GM12878 (cell line): ENCODE results near the gene PTPDC1. TPM values are rescaled to one million over a fixed set of nuclear protein-coding genes. Genes with fewer than 3 reads are reported as not detected.

ENCODE experiments used
- ATAC-seq: fragments of 200-7000 bp; cut with Tn5 transposase; 3 replicates; pipeline ENCODE4 v1.9.1; 2020; ENCODE audit warnings: mild to moderate bottlenecking, moderate library complexity
- BruUV-seq: library from RNA; stranded (reverse); fragments of 400-500 nt; replicated peaks from 2 replicates; lab custom pipeline; 2021; lab: Mats Ljungman, UMichigan
- CTCF ChIA-PET: fragments of 300-600 bp; sonication (Branson Sonifier 250); formaldehyde crosslinking; extraction: SDS; loops from one replicate; lab custom pipeline; 2021; ENCODE audit warnings: inconsistent platforms; lab: Yijun Ruan, JAX
- POLR2A ChIA-PET: fragments of 350-600 bp; formaldehyde crosslinking; extraction: SDS; loops from one replicate; lab custom pipeline; 2021; ENCODE audit warnings: inconsistent platforms; lab: Charles Lee
- RAD21 ChIA-PET: fragments of 300-600 bp; sonication (Branson Sonifier 250); formaldehyde crosslinking; loops from one replicate; lab custom pipeline; 2023; ENCODE audit warnings: antibody characterized with exemption; ENCODE audit not compliant: unreplicated experiment; lab: Charles Lee
- SMC1A ChIA-PET: fragments of 300-600 bp; sonication (Branson Sonifier 250); formaldehyde crosslinking; loops from one replicate; lab custom pipeline; 2023; ENCODE audit not compliant: unreplicated experiment, uncharacterized antibody; lab: Charles Lee
- DNase-seq: peaks from one replicate; pipeline ENCODE4 v3.0.0-alpha.2; 2011; ENCODE audit warnings: low read depth, low spot score
- FAIRE-seq: peaks from 3 replicates; lab custom pipeline; 2011; peaks lifted over from hg19 to GRCh38; lab: Jason Lieb, UNC
- H2AFZ ChIP-seq: 2 replicates; pipeline ENCODE4 v1.6.0; 2011; ENCODE audit warnings: low read depth, low read length, control low read depth; ENCODE audit not compliant: control insufficient read depth
- H3K27ac ChIP-seq: 2 replicates; pipeline ENCODE4 v1.5.1; 2011; ENCODE audit warnings: control low read depth; ENCODE audit not compliant: control insufficient read depth, insufficient read depth
- H3K27me3 ChIP-seq, 2 experiments: replicated peaks in 1 of 2; 2 replicates each; pipeline versions ENCODE4 v1.6.0 to v1.6.1; 2011; ENCODE audit warnings: low read length in 1 of 2; ENCODE audit not compliant: control insufficient read depth in 2 of 2, insufficient read depth in 2 of 2
- H3K36me3 ChIP-seq, 2 experiments: 2 replicates each; pipeline ENCODE4 v1.5.1; 2011; ENCODE audit warnings: low read length in 1 of 2; ENCODE audit not compliant: control insufficient read depth in 2 of 2, insufficient read depth in 2 of 2
- H3K4me1 ChIP-seq: 2 replicates; pipeline ENCODE4 v1.6.1; 2011; ENCODE audit warnings: mild to moderate bottlenecking, low read length, moderate library complexity, mixed read lengths; ENCODE audit not compliant: control insufficient read depth, insufficient read depth
- H3K4me2 ChIP-seq: 2 replicates; pipeline ENCODE4 v1.6.0; 2011; ENCODE audit warnings: control low read depth; ENCODE audit not compliant: control insufficient read depth, insufficient read depth
- H3K4me3 ChIP-seq: fragments of 200-600 bp; sonication (generic); 2 replicates; pipeline ENCODE4 v1.5.1; 2016
- H3K79me2 ChIP-seq: 2 replicates; pipeline ENCODE4 v1.6.0; 2011; ENCODE audit warnings: low read length; ENCODE audit not compliant: control insufficient read depth, insufficient read depth
- H3K9ac ChIP-seq: 2 replicates; pipeline ENCODE4 v1.8.0; 2011; ENCODE audit warnings: low read length, control low read depth, mixed read lengths; ENCODE audit not compliant: control insufficient read depth, insufficient read depth
- H3K9me3 ChIP-seq: replicated peaks from 3 replicates; pipeline ENCODE4 v1.5.1; 2011; ENCODE audit warnings: mild to moderate bottlenecking, low read length; ENCODE audit not compliant: control insufficient read depth, insufficient read depth
- H4K20me1 ChIP-seq: 2 replicates; pipeline ENCODE4 v1.6.0; 2011; ENCODE audit not compliant: control insufficient read depth, insufficient read depth
- CREM ChIP-seq: IDR thresholded peaks from 2 replicates; pipeline ENCODE4 v1.6.1; 2014; ENCODE audit warnings: antibody characterized with exemption, low read depth
- E4F1 ChIP-seq: fragments of 450-650 bp; IDR thresholded peaks from 2 replicates; pipeline ENCODE4 v1.6.1; 2018; ENCODE audit warnings: borderline replicate concordance, mild to moderate bottlenecking; ENCODE audit not compliant: partially characterized antibody
- JUNB ChIP-seq: IDR thresholded peaks from 2 replicates; pipeline ENCODE4 v1.6.1; 2016; ENCODE audit warnings: antibody characterized with exemption, mild to moderate bottlenecking
- RUNX3 ChIP-seq: IDR thresholded peaks from 2 replicates; pipeline ENCODE4 v1.6.1; 2012; ENCODE audit warnings: low read length, inconsistent platforms
- SKIL ChIP-seq: fragments of 450-650 bp; IDR thresholded peaks from 2 replicates; pipeline ENCODE4 v1.6.1; 2017; ENCODE audit warnings: mild to moderate bottlenecking, low read depth, inconsistent platforms; ENCODE audit not compliant: poor library complexity, severe bottlenecking
- TBL1XR1 ChIP-seq: IDR thresholded peaks from 2 replicates; pipeline ENCODE4 v1.6.1; 2012; ENCODE audit warnings: low read depth, low read length, improper control_type of control experiment
- WGBS: methylation state at CpG from one replicate; pipeline ENCODE4 v1.1.6; 2016; ENCODE audit warnings: low lambda C conversion rate; ENCODE audit not compliant: insufficient replicate concordance, insufficient coverage; ENCODE audit errors: missing lambda C conversion rate; 5-methylcytosine and 5-hydroxymethylcytosine counted together
- in situ Hi-C: fragments of 300-500 bp; cut with MboI; formaldehyde crosslinking; loops from 9 replicates; pipeline ENCODE4 v1.14.3; 2018; ENCODE audit warnings: mixed read lengths
- intact Hi-C: fragments of 100-400 bp; cut with micrococcal nuclease; formaldehyde crosslinking; loops from one replicate; pipeline ENCODE4 v1.14.2; 2022; ENCODE audit not compliant: unreplicated experiment
- polyA plus RNA-seq, 11 experiments: library from polyadenylated mRNA; depleted of rRNA in 4 of 11; unstranded in 6 of 11; stranded (reverse) in 5 of 11; fragments of >200 nt; fragmentation: Nextera tagmentation in 4 of 11; fragmentation: Illumina TruSeq in 1 of 11; extraction: Ambion mirVana in 4 of 11; extraction: Trizol in 1 of 11; gene quantifications; 1 replicate in 1 of 11; 2 replicates in 10 of 11; pipeline versions ENCODE4 v1.2.1 to v1.2.3, GENCODE V29; 2011 to 2016; ENCODE audit warnings: inconsistent platforms in 2 of 11, missing spikeins in 2 of 11, low read depth in 1 of 11
- total RNA-seq, 4 experiments: library from RNA; depleted of rRNA in 3 of 4; stranded (reverse); fragments of >200 nt in 3 of 4; fragmentation: Illumina TruSeq in 1 of 4; extraction: Trizol in 1 of 4; gene quantifications; 2 replicates each; pipeline versions ENCODE4 v1.2.1 to v1.2.3, GENCODE V29; 2013 to 2021

Gene PTPDC1
- total and polyA plus RNA-seq, 10 of the 15 experiments (the other 5 are each of a cell fraction or from before 2014, with no cell fraction given) = 1.2 to 4.5 (median 2.9) TPM

GRCh38 chr9:94080249-94080648, 4.0 kb upstream of the PTPDC1 start (continued):
- no peak for TF ChIP-seq SKIL
- no peak for TF ChIP-seq E4F1

- no peak overlapping the region for H3K4me2 ChIP-seq
- ChIA-PET POLR2A (no interaction called here), CTCF (interaction anchor here (1.3 to 3.6 kb wide), 2 partner anchors 67 to 132 kb away, joined by 3 to 13 read pairs; no protein-coding TSS in a partner anchor), RAD21 (no interaction called here), SMC1A (interaction anchor here (0.8 kb wide), 1 partner anchor 15 kb away, joined by 3 read pairs; no protein-coding TSS in a partner anchor)
- peak; percentile 27; the same call in 1 of the 3 replicates for ATAC-seq
- H3K9me3 ChIP-seq = no peaks in the 10 kb centered on the region
- H3K79me2 ChIP-seq = no peaks in the 10 kb centered on the region
- 0 out of 2 replicates have a peak, but pooled peaks have one; percentile 9 for TF ChIP-seq CREM
- no peak for TF ChIP-seq TBL1XR1
- peak; percentile 49; the same call in 1 of the 2 replicates for TF ChIP-seq RUNX3
- TF ChIP-seq JUNB = peak; percentile 68
- FAIRE-seq = no peak
- no peaks in the 10 kb centered on the region for H3K27me3 ChIP-seq
- intact Hi-C loops = no loop called here
- H2AFZ ChIP-seq = no peak overlapping the region
- DNase-seq = no peak
- no peak overlapping the region for H3K9ac ChIP-seq
- no peaks in the 10 kb centered on the region for H3K36me3 ChIP-seq
- no peaks in the 10 kb centered on the region for H4K20me1 ChIP-seq
- H3K27ac ChIP-seq = no peak overlapping the region
- in situ Hi-C loops = no loop called here
- no peak overlapping the region for H3K4me3 ChIP-seq
- H3K4me1 ChIP-seq = 0 out of 2 replicates have a peak, but pooled peaks cover 5% of the 10 kb centered on the region
- no TSS peak for BruUV-seq
- WGBS = 13% methylated on average over 4 of the region's 4 CpGs
These were observed 2.8 kb upstream of the PTPDC1 start for GRCh38 chr9:94081435-94081834.
